Prostate gland (tissue), 2 donors: ENCODE measurements around the gene ODAD3. TPM values are rescaled to one million over a fixed set of nuclear protein-coding genes. Genes with fewer than 3 reads are reported as not detected.
A peak's percentile ranks its signal among the peaks of the same experiment; 100 is the strongest.

ENCODE experiments used
- DNase-seq: peaks from one replicate; pipeline ENCODE4 v3.0.0-alpha.2; 2019; ENCODE audit warnings: low spot score
- H3K27ac ChIP-seq, 2 donors: fragments of 200-600 bp; sonication (generic); 2 replicates each; pipeline ENCODE4 v1.5.1; 2017 to 2019
- H3K27me3 ChIP-seq: fragments of 200-600 bp; sonication (generic); replicated peaks from 2 replicates; pipeline ENCODE4 v1.5.1; 2019; ENCODE audit not compliant: insufficient read depth
- H3K36me3 ChIP-seq, 2 donors: fragments of 200-600 bp; sonication (generic); 1 replicate in 1 of 2; 2 replicates in 1 of 2; pipeline versions ENCODE4 v1.5.1 to v1.8.1; 2017 to 2019
- H3K4me1 ChIP-seq: fragments of 200-600 bp; sonication (generic); replicated peaks from 2 replicates; pipeline ENCODE4 v1.5.1; 2019
- H3K4me3 ChIP-seq, 2 donors: fragments of 200-600 bp; sonication (generic); 2 replicates each; pipeline ENCODE4 v1.5.1; 2017 to 2019
- H3K9me3 ChIP-seq: fragments of 200-600 bp; sonication (generic); 2 replicates; pipeline ENCODE4 v1.5.1; 2017
- POLR2A ChIP-seq: fragments of 450-650 bp; IDR thresholded peaks from one replicate; pipeline ENCODE4 v1.6.1; 2016; ENCODE audit warnings: antibody characterized with exemption, mild to moderate bottlenecking
- POLR2AphosphoS5 ChIP-seq: sonication (generic); formaldehyde crosslinking; IDR thresholded peaks from one replicate; pipeline ENCODE4 v1.6.1; 2017; ENCODE audit warnings: antibody characterized with exemption
- WGBS: methylation state at CpG from one replicate; pipeline ENCODE4 v1.1.5; 2018; 5-methylcytosine and 5-hydroxymethylcytosine counted together
- intact Hi-C: fragments of 100-400 bp; cut with DNase I; formaldehyde crosslinking; loops from one replicate; pipeline ENCODE4 v1.14.2; 2022
- total RNA-seq, 2 donors: library from RNA; depleted of rRNA; stranded (reverse); fragments of >200 nt; gene quantifications; one replicate each; pipeline ENCODE4 v1.1.0, GENCODE V29; 2016
- TF ChIP-seq, protein P1 (sequence below), 4 experiments: fragments of 200-600 bp in 2 of 4; fragments of 450-650 bp in 2 of 4; sonication (generic) in 2 of 4; IDR thresholded peaks; 1 replicate in 3 of 4; 2 replicates in 1 of 4; pipeline ENCODE4 v1.5.1; 2016 to 2019; ENCODE audit warnings: antibody characterized with exemption in 4 of 4, mild to moderate bottlenecking in 2 of 4, moderate library complexity in 2 of 4

Gene ODAD3
- total RNA-seq, 2 donors from 2014 or later: 1.3 to 2.7 TPM

DNA sequence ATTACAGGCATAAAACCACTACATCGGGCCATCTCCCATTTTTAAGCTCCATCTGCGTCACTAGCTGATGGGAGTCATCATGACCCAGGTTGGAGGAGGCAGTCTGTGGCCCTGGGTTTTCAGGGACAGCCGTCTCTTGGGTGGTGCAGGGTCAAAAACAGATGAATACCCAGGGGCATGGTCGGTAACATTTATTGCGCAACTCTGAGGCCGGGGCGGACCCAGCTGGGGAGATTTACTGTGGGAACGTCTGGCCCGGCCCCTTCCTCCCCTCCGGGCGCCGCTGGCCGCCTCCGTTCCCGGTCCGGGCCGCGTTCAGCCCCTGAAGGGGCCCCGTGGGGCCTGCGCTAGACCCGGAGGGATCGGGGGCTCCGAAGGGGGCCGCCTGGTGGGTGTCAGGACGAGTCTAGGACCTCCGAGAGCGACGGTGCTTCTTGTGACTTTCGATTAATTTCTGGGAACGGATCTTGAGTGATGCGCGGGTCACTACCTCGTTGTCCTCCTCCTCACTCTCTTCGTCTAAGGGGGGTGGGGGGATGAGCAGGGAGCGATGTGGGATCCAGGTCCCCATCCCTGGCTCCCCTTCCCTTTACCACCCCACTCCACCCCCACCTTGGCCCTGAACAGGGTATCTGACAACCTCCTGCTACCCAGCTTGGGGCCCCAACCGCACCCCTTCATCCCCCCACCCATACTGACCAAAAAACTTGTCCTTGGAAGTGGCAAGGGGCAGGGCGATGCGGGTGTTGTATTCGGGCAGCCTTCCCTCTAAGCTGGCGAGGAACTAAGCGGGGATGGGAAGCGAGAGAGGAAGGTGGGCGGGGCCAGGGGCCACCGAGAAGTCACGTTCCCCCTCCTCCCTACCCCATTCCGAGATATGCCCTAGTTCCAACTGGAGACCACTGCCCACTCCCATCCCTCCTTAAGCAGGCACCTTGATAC is 14.2 kb downstream of the ODAD3 start:
- H3K9me3 ChIP-seq: no peaks in the 10 kb centered on the region
- no peak for DNase-seq
- no peaks in the 10 kb centered on the region for H3K27me3 ChIP-seq
- 13% methylated on average over 46 of the region's 46 CpGs for WGBS
- intact Hi-C loops: no loop called here
- H3K4me1 ChIP-seq: no peaks in the 10 kb centered on the region
- no peak overlapping the region for H3K27ac ChIP-seq
- H3K36me3 ChIP-seq: no peaks in the 10 kb centered on the region
- H3K4me3 ChIP-seq: peak overlapping the region; percentile 4 to 17
- TF ChIP-seq, protein P1, sequence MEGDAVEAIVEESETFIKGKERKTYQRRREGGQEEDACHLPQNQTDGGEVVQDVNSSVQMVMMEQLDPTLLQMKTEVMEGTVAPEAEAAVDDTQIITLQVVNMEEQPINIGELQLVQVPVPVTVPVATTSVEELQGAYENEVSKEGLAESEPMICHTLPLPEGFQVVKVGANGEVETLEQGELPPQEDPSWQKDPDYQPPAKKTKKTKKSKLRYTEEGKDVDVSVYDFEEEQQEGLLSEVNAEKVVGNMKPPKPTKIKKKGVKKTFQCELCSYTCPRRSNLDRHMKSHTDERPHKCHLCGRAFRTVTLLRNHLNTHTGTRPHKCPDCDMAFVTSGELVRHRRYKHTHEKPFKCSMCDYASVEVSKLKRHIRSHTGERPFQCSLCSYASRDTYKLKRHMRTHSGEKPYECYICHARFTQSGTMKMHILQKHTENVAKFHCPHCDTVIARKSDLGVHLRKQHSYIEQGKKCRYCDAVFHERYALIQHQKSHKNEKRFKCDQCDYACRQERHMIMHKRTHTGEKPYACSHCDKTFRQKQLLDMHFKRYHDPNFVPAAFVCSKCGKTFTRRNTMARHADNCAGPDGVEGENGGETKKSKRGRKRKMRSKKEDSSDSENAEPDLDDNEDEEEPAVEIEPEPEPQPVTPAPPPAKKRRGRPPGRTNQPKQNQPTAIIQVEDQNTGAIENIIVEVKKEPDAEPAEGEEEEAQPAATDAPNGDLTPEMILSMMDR (IDR thresholded peaks at IDR 0.05): no peak
- TF ChIP-seq POLR2AphosphoS5 (no peak), POLR2A (no peak)

DNA sequence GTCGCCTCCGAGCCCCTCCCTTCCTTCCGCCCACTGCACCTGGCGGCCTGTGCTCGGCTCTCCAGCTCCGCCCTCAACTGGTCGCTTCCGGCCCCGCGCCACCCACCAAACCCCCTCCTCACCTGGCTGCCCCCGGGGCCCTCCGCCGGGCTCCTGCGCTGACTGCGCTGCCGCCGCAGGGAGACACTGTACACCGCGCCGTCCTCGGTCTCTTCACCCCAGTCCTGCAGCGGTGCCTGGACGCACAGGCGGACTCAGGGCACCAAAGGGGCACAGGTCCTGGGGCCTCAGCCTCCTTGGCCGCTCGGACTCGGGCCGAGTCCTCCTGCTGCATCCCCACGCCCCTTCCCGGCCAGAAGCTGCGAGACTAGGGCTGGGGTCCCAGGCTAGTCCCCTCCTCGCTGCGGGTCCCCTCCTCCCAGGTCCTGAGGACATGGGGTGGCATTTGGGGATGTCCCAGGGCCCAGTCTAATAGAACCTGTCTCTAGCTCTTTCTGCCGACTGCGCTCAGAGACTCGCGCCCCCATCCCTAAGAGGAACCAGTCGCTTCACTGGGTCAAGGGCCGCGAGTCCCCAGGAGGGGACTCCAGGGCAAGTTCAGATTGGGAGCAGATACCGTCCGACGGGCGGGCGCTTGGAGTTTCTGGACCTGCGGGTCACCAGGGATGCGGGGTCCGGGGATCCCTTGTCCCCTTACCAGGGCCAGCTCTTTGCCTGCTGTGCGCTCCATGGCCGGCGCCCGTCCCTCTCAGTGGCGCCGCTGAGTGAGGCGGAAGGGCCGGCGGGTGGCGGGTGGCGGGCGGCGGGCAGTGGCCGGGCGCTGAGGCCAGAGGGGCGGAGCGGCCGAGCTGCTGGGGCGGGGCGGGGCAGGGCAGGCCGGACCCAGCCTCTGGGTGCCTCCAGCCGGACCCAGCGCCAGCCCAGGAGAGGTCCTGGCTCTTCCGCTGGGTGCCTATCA is 16.1 kb downstream of the ODAD3 start, which contains the start of gene RGL3:
RGL3 (minus strand) TSS at position 766 of the 958 bp plus-strand sequence; CDS start at position 730, 36 bp downstream.
- peak; percentile 17 for DNase-seq
- 10% methylated on average over 52 of the region's 72 CpGs for WGBS
- no peaks in the 10 kb centered on the region for H3K27me3 ChIP-seq
- no peaks in the 10 kb centered on the region for H3K4me1 ChIP-seq
- H3K36me3 ChIP-seq: no peaks in the 10 kb centered on the region
- intact Hi-C loops: no loop called here
- H3K27ac ChIP-seq: no peak within 1 kb of the TSS
- H3K4me3 ChIP-seq: peak within 1 kb of the TSS; percentile 21 to 30
- H3K9me3 ChIP-seq: no peaks in the 10 kb centered on the region
- TF ChIP-seq, protein P1 (IDR thresholded peaks at IDR 0.05): no peak
- TF ChIP-seq POLR2A: peak; percentile 11
- TF ChIP-seq POLR2AphosphoS5: no peak

DNA sequence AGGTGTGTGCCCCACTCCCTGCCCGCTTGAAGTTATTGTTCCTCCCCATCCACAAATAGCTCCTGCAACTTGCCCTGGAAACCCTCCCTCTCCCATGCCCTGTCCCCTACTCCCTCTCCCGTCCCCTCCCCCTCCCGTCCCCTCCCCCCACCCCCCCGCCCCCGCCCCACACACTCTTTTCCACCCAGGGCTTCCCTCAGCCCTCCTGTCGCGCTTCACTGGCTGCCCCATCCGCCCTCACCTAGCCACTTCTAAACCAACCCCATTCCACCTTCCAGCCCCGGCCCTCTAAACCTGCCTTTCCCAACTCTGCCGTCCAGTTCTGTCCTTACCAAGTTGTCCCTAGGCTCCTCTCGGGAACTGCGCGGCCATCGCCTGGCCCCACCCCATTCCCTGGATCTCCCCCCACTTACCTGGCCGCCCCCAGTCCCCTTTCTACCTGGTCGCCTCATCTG is 16.8 kb downstream of the ODAD3 start:
- Histone ChIP-seq H3K4me1 (no peaks in the 10 kb centered on the region), H3K27me3 (no peaks in the 10 kb centered on the region), H3K9me3 (no peaks in the 10 kb centered on the region), H3K4me3 (peak overlapping the region; percentile 21 to 30), H3K36me3 (no peaks in the 10 kb centered on the region), H3K27ac (no peak overlapping the region)
- intact Hi-C loops: no loop called here
- no peak for DNase-seq
- 5% methylated on average over 16 of the region's 16 CpGs for whole genome bisulfite sequencing
- no peak for TF ChIP-seq POLR2A
- TF ChIP-seq, protein P1 (IDR thresholded peaks at IDR 0.05): no peak
- TF ChIP-seq POLR2AphosphoS5: no peak

DNA sequence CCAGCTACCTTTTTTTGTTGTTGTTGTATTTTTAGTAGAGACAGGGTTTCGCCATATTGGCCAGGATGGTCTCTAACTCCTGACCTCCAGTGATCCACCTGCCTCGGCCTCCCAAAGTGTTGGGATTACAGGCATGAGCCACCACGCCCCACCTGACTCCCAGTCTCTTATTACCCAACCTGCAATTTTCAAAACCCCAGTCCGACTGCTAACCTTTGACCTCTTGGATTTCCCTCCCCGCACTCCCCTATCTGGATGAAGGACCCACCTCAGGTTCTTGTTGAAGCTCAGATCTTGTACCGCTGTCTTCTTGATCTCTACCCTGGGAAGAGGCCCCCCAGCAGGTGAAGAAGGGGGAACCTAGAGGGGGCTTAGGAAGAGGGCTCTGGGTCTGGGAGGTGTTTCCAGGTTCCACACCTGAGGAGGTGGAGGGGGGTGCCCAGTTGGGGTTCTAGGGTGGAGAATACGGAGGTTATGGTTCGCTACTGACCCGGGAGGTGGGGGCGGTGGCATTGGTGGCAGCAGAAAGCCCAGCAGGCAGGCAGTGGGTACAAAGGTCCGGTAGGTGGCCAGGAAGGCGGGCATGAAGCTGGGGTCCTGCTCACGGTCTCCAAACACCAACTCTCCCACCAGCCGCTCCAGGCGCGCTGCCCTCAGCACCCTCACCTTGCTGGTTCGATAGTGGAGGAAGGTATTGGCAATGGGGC is 18.4 kb downstream of the ODAD3 start:
- DNase-seq: no peak
- H3K27ac ChIP-seq: no peak overlapping the region
- no peaks in the 10 kb centered on the region for H3K9me3 ChIP-seq
- H3K36me3 ChIP-seq: no peaks in the 10 kb centered on the region
- intact Hi-C loops: no loop called here
- TF ChIP-seq POLR2A (no peak), POLR2AphosphoS5 (no peak)
- TF ChIP-seq, protein P1 (IDR thresholded peaks at IDR 0.05): no peak
- no peak overlapping the region for H3K4me3 ChIP-seq
- WGBS: 93% methylated on average over 17 of the region's 17 CpGs
- no peaks in the 10 kb centered on the region for H3K27me3 ChIP-seq
- no peaks in the 10 kb centered on the region for H3K4me1 ChIP-seq
